ENCODE results near the gene LPO.

Gene LPO

GRCh38 chr17:58238147-58238634 lies at the start of gene LPO:
Gene LPO (plus strand): TSS chr17:58238584. CDS start chr17:58242980, 4,396 bp downstream.
- no peak within 1 kb of the TSS for H3K9ac ChIP-seq (ENCODE audit: low read depth, low read length)
- H3K36me3 ChIP-seq (ENCODE audit: control insufficient read depth, insufficient read depth, low read length): no peaks in the 10 kb centered on the region
- H3K4me3 ChIP-seq (ENCODE audit: low read depth, low read length): no peak within 1 kb of the TSS
- H3K9me3 ChIP-seq (ENCODE audit: control insufficient read depth, insufficient read depth, low read length): no peaks in the 10 kb centered on the region
- H3K4me1 ChIP-seq (ENCODE audit: control insufficient read depth, insufficient read depth, low read length): no peaks in the 10 kb centered on the region
- H3K27me3 ChIP-seq (ENCODE audit: control insufficient read depth, insufficient read depth, low read length): peaks cover 54% of the 10 kb centered on the region

- no peak overlapping the region for H3K4me3 ChIP-seq (ENCODE audit: low read depth, low read length)
- H3K4me1 ChIP-seq (ENCODE audit: control insufficient read depth, insufficient read depth, low read length): no peaks in the 10 kb centered on the region
- H3K9me3 ChIP-seq (ENCODE audit: control insufficient read depth, insufficient read depth, low read length): no peaks in the 10 kb centered on the region
- H3K36me3 ChIP-seq (ENCODE audit: control insufficient read depth, insufficient read depth, low read length): no peaks in the 10 kb centered on the region
- H3K9ac ChIP-seq (ENCODE audit: low read depth, low read length): no peak overlapping the region
- peaks cover 2% of the 10 kb centered on the region for H3K27me3 ChIP-seq (ENCODE audit: control insufficient read depth, insufficient read depth, low read length)
Observed at GRCh38 chr17:58189436-58190146, 48.8 kb upstream of the LPO start.

GRCh38 chr17:58191241-58191896 lies 47.0 kb upstream of the LPO start:
- Histone ChIP-seq H3K36me3 (ENCODE audit: control insufficient read depth, insufficient read depth, low read length) (no peaks in the 10 kb centered on the region), H3K4me3 (ENCODE audit: low read depth, low read length) (no peak overlapping the region), H3K27me3 (ENCODE audit: control insufficient read depth, insufficient read depth, low read length) (peaks cover 2% of the 10 kb centered on the region), H3K9ac (ENCODE audit: low read depth, low read length) (no peak overlapping the region), H3K4me1 (ENCODE audit: control insufficient read depth, insufficient read depth, low read length) (no peaks in the 10 kb centered on the region), H3K9me3 (ENCODE audit: control insufficient read depth, insufficient read depth, low read length) (no peaks in the 10 kb centered on the region)

GRCh38 chr17:58192612-58193011 lies 45.8 kb upstream of the LPO start, which contains the start of gene EPX:
Gene EPX (plus strand): TSS chr17:58192726. CDS start chr17:58192847, 121 bp downstream.
- no peak within 1 kb of the TSS for H3K9ac ChIP-seq (ENCODE audit: low read depth, low read length)
- no peaks in the 10 kb centered on the region for H3K4me1 ChIP-seq (ENCODE audit: control insufficient read depth, insufficient read depth, low read length)
- no peaks in the 10 kb centered on the region for H3K9me3 ChIP-seq (ENCODE audit: control insufficient read depth, insufficient read depth, low read length)
- no peak within 1 kb of the TSS for H3K4me3 ChIP-seq (ENCODE audit: low read depth, low read length)
- H3K36me3 ChIP-seq (ENCODE audit: control insufficient read depth, insufficient read depth, low read length): no peaks in the 10 kb centered on the region
- peaks cover 5% of the 10 kb centered on the region for H3K27me3 ChIP-seq (ENCODE audit: control insufficient read depth, insufficient read depth, low read length)

- Histone ChIP-seq H3K27me3 (ENCODE audit: control insufficient read depth, insufficient read depth, low read length) (peaks cover 7% of the 10 kb centered on the region), H3K9me3 (ENCODE audit: control insufficient read depth, insufficient read depth, low read length) (no peaks in the 10 kb centered on the region)
Observed at GRCh38 chr17:58193641-58194255, 44.6 kb upstream of the LPO start.

GRCh38 chr17:58195518-58196123 lies 42.8 kb upstream of the LPO start:
- Histone ChIP-seq H3K27me3 (ENCODE audit: control insufficient read depth, insufficient read depth, low read length) (peaks cover 11% of the 10 kb centered on the region), H3K9me3 (ENCODE audit: control insufficient read depth, insufficient read depth, low read length) (no peaks in the 10 kb centered on the region), H3K4me3 (ENCODE audit: low read depth, low read length) (no peak overlapping the region), H3K36me3 (ENCODE audit: control insufficient read depth, insufficient read depth, low read length) (no peaks in the 10 kb centered on the region), H3K9ac (ENCODE audit: low read depth, low read length) (no peak overlapping the region), H3K4me1 (ENCODE audit: control insufficient read depth, insufficient read depth, low read length) (no peaks in the 10 kb centered on the region)

More at GRCh38 chr17:58193641-58194255, 44.6 kb upstream of the LPO start:
- Histone ChIP-seq H3K36me3 (ENCODE audit: control insufficient read depth, insufficient read depth, low read length) (no peaks in the 10 kb centered on the region), H3K4me3 (ENCODE audit: low read depth, low read length) (no peak overlapping the region), H3K9ac (ENCODE audit: low read depth, low read length) (no peak overlapping the region), H3K4me1 (ENCODE audit: control insufficient read depth, insufficient read depth, low read length) (no peaks in the 10 kb centered on the region)

- H3K36me3 ChIP-seq (ENCODE audit: control insufficient read depth, insufficient read depth, low read length): no peaks in the 10 kb centered on the region
- H3K9ac ChIP-seq (ENCODE audit: low read depth, low read length): no peak overlapping the region
- H3K4me1 ChIP-seq (ENCODE audit: control insufficient read depth, insufficient read depth, low read length): no peaks in the 10 kb centered on the region
- peaks cover 13% of the 10 kb centered on the region for H3K27me3 ChIP-seq (ENCODE audit: control insufficient read depth, insufficient read depth, low read length)
- H3K9me3 ChIP-seq (ENCODE audit: control insufficient read depth, insufficient read depth, low read length): no peaks in the 10 kb centered on the region
- H3K4me3 ChIP-seq (ENCODE audit: low read depth, low read length): no peak overlapping the region
Observed at GRCh38 chr17:58196610-58197009, 41.8 kb upstream of the LPO start.

- Histone ChIP-seq H3K27me3 (ENCODE audit: control insufficient read depth, insufficient read depth, low read length) (peaks cover 13% of the 10 kb centered on the region), H3K4me3 (ENCODE audit: low read depth, low read length) (no peak overlapping the region), H3K4me1 (ENCODE audit: control insufficient read depth, insufficient read depth, low read length) (no peaks in the 10 kb centered on the region), H3K36me3 (ENCODE audit: control insufficient read depth, insufficient read depth, low read length) (peaks cover 2% of the 10 kb centered on the region), H3K9me3 (ENCODE audit: control insufficient read depth, insufficient read depth, low read length) (no peaks in the 10 kb centered on the region), H3K9ac (ENCODE audit: low read depth, low read length) (no peak overlapping the region)
Observed at GRCh38 chr17:58200024-58200633, 38.3 kb upstream of the LPO start.

GRCh38 chr17:58202859-58203258 lies 35.5 kb upstream of the LPO start:
- Histone ChIP-seq H3K4me1 (ENCODE audit: control insufficient read depth, insufficient read depth, low read length) (no peaks in the 10 kb centered on the region), H3K27me3 (ENCODE audit: control insufficient read depth, insufficient read depth, low read length) (peaks cover 10% of the 10 kb centered on the region), H3K36me3 (ENCODE audit: control insufficient read depth, insufficient read depth, low read length) (peaks cover 3% of the 10 kb centered on the region), H3K9me3 (ENCODE audit: control insufficient read depth, insufficient read depth, low read length) (no peaks in the 10 kb centered on the region), H3K9ac (ENCODE audit: low read depth, low read length) (no peak overlapping the region), H3K4me3 (ENCODE audit: low read depth, low read length) (no peak overlapping the region)

GRCh38 chr17:58204796-58205195 lies 33.6 kb upstream of the LPO start:
- H3K4me3 ChIP-seq (ENCODE audit: low read depth, low read length): no peak overlapping the region
- peaks cover 8% of the 10 kb centered on the region for H3K36me3 ChIP-seq (ENCODE audit: control insufficient read depth, insufficient read depth, low read length)
- no peaks in the 10 kb centered on the region for H3K9me3 ChIP-seq (ENCODE audit: control insufficient read depth, insufficient read depth, low read length)
- no peak overlapping the region for H3K9ac ChIP-seq (ENCODE audit: low read depth, low read length)
- peaks cover 7% of the 10 kb centered on the region for H3K27me3 ChIP-seq (ENCODE audit: control insufficient read depth, insufficient read depth, low read length)
- no peaks in the 10 kb centered on the region for H3K4me1 ChIP-seq (ENCODE audit: control insufficient read depth, insufficient read depth, low read length)

- Histone ChIP-seq H3K4me1 (ENCODE audit: control insufficient read depth, insufficient read depth, low read length) (no peaks in the 10 kb centered on the region), H3K9me3 (ENCODE audit: control insufficient read depth, insufficient read depth, low read length) (no peaks in the 10 kb centered on the region), H3K9ac (ENCODE audit: low read depth, low read length) (no peak overlapping the region), H3K27me3 (ENCODE audit: control insufficient read depth, insufficient read depth, low read length) (peaks cover under 1% of the 10 kb centered on the region), H3K36me3 (ENCODE audit: control insufficient read depth, insufficient read depth, low read length) (peaks cover 8% of the 10 kb centered on the region), H3K4me3 (ENCODE audit: low read depth, low read length) (no peak overlapping the region)
Observed at GRCh38 chr17:58205936-58206335, 32.4 kb upstream of the LPO start.

All from iPS-15b (cell line).